ENCODE measurements around the gene COL16A1. TPM values are rescaled to one million over a fixed set of nuclear protein-coding genes. Genes with fewer than 3 reads are reported as not detected.

Gene COL16A1
- total and polyA plus RNA-seq, 2 of the 13 experiments (the other 11 are each of a cell fraction or from before 2014, with no cell fraction given) = 4.3 to 12.2 TPM

GRCh38 chr1:31715087-31715872, 11.5 kb upstream of the COL16A1 start (continued):
- TF ChIP-seq, protein P1, sequence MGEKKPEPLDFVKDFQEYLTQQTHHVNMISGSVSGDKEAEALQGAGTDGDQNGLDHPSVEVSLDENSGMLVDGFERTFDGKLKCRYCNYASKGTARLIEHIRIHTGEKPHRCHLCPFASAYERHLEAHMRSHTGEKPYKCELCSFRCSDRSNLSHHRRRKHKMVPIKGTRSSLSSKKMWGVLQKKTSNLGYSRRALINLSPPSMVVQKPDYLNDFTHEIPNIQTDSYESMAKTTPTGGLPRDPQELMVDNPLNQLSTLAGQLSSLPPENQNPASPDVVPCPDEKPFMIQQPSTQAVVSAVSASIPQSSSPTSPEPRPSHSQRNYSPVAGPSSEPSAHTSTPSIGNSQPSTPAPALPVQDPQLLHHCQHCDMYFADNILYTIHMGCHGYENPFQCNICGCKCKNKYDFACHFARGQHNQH (CRISPR knock-in tag; IDR thresholded peaks at IDR 0.05) = peak; percentile 70
- 0 out of 2 replicates have a peak, but pooled peaks have one; percentile 63 for TF ChIP-seq SP140L (CRISPR knock-in tag; IDR thresholded peaks at IDR 0.05; ENCODE audit: borderline replicate concordance)
- TF ChIP-seq XBP1 (CRISPR knock-in tag; IDR thresholded peaks at IDR 0.05) = 0 out of 2 replicates have a peak, but pooled peaks have one; percentile 32
- peak; percentile 74; the same call in 1 of the 2 replicates for TF ChIP-seq ZNF839 (CRISPR knock-in tag; IDR thresholded peaks at IDR 0.05; ENCODE audit: borderline replicate concordance)
- TF ChIP-seq HNRNPLL (IDR thresholded peaks at IDR 0.05; ENCODE audit: low read depth, low read length, poor library complexity, severe bottlenecking) = no peak
- TF ChIP-seq ZNF33B (CRISPR knock-in tag; IDR thresholded peaks at IDR 0.05) = peak; percentile 95
- no peak for TF ChIP-seq GTF2F1 (IDR thresholded peaks at IDR 0.05; ENCODE audit: low read length)
- no peak for TF ChIP-seq ZKSCAN1 (IDR thresholded peaks at IDR 0.05; ENCODE audit: low read length)
- TF ChIP-seq GTF3A (CRISPR knock-in tag; conservative IDR thresholded peaks at IDR 0.05) = no peak
- TF ChIP-seq MED1 (CRISPR knock-in tag; IDR thresholded peaks at IDR 0.05) = peak; percentile 62
- TF ChIP-seq ZNF850 (CRISPR knock-in tag; conservative IDR thresholded peaks at IDR 0.05) = no peak
- TF ChIP-seq, protein P2, sequence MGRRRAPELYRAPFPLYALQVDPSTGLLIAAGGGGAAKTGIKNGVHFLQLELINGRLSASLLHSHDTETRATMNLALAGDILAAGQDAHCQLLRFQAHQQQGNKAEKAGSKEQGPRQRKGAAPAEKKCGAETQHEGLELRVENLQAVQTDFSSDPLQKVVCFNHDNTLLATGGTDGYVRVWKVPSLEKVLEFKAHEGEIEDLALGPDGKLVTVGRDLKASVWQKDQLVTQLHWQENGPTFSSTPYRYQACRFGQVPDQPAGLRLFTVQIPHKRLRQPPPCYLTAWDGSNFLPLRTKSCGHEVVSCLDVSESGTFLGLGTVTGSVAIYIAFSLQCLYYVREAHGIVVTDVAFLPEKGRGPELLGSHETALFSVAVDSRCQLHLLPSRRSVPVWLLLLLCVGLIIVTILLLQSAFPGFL (CRISPR knock-in tag; IDR thresholded peaks at IDR 0.05) = no peak
- TF ChIP-seq, protein P3, sequence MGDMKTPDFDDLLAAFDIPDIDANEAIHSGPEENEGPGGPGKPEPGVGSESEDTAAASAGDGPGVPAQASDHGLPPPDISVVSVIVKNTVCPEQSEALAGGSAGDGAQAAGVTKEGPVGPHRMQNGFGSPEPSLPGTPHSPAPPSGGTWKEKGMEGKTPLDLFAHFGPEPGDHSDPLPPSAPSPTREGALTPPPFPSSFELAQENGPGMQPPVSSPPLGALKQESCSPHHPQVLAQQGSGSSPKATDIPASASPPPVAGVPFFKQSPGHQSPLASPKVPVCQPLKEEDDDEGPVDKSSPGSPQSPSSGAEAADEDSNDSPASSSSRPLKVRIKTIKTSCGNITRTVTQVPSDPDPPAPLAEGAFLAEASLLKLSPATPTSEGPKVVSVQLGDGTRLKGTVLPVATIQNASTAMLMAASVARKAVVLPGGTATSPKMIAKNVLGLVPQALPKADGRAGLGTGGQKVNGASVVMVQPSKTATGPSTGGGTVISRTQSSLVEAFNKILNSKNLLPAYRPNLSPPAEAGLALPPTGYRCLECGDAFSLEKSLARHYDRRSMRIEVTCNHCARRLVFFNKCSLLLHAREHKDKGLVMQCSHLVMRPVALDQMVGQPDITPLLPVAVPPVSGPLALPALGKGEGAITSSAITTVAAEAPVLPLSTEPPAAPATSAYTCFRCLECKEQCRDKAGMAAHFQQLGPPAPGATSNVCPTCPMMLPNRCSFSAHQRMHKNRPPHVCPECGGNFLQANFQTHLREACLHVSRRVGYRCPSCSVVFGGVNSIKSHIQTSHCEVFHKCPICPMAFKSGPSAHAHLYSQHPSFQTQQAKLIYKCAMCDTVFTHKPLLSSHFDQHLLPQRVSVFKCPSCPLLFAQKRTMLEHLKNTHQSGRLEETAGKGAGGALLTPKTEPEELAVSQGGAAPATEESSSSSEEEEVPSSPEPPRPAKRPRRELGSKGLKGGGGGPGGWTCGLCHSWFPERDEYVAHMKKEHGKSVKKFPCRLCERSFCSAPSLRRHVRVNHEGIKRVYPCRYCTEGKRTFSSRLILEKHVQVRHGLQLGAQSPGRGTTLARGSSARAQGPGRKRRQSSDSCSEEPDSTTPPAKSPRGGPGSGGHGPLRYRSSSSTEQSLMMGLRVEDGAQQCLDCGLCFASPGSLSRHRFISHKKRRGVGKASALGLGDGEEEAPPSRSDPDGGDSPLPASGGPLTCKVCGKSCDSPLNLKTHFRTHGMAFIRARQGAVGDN (CRISPR knock-in tag; IDR thresholded peaks at IDR 0.05) = peak; percentile 94
- peak; percentile 80; the same call in 1 of the 2 replicates for TF ChIP-seq MIXL1 (CRISPR knock-in tag; IDR thresholded peaks at IDR 0.05)
- TF ChIP-seq MBD4 (IDR thresholded peaks at IDR 0.05; ENCODE audit: borderline replicate concordance, low read length) = no peak
- no peak for TF ChIP-seq SUZ12 (IDR thresholded peaks at IDR 0.05; ENCODE audit: low read depth, low read length)
- no peak; the same call in 1 of the 2 replicates for TF ChIP-seq KLF15 (CRISPR knock-in tag; IDR thresholded peaks at IDR 0.05; ENCODE audit: borderline replicate concordance)
- TF ChIP-seq PITX1 (CRISPR knock-in tag; IDR thresholded peaks at IDR 0.05) = peak; percentile 69
- TF ChIP-seq, protein P4, sequence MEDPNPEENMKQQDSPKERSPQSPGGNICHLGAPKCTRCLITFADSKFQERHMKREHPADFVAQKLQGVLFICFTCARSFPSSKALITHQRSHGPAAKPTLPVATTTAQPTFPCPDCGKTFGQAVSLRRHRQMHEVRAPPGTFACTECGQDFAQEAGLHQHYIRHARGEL (CRISPR knock-in tag; IDR thresholded peaks at IDR 0.05) = no peak
- TF ChIP-seq DMTF1 (CRISPR knock-in tag; IDR thresholded peaks at IDR 0.05) = 0 out of 2 replicates have a peak, but pooled peaks have one; percentile 63
